HTR-8/SVneo (cell line): ENCODE results near the gene CHSY1.
"Not testable (repeated sequence)": the region's sequence is repeated elsewhere in the genome, so short reads cannot be mapped to it uniquely, and the experiment has no call there.

Experiments used
- DNase-seq: peaks from one replicate; pipeline ENCODE4 v3.0.0; 2011; ENCODE audit warnings: low spot score, mixed read lengths; ENCODE audit not compliant: insufficient read length
- FAIRE-seq: peaks from 2 replicates; lab custom pipeline; 2011; peaks lifted over from hg19 to GRCh38; lab: Jason Lieb, UNC

CHSY1 gene

GRCh38 chr15:101251830-101252820 is at the start of gene CHSY1:
Gene CHSY1 (minus strand): TSS chr15:101252048. CDS start chr15:101251456, 592 bp downstream.
- DNase-seq (peak; percentile 71), FAIRE-seq (no peak)

GRCh38 chr15:101296418-101297405 is 44.9 kb upstream of the CHSY1 start:
- DNase-seq: no peak
- no peak for FAIRE-seq

- DNase-seq (no peak), FAIRE-seq (no peak)
Measured at GRCh38 chr15:101295607-101296161, 43.8 kb upstream of the CHSY1 start.

- DNase-seq (peak; percentile 88), FAIRE-seq (peak; percentile 87)
Measured at GRCh38 chr15:101294731-101295606, 43.1 kb upstream of the CHSY1 start, which contains the start of gene SNRPA1. Gene SNRPA1 (minus strand): TSS chr15:101295248. CDS start chr15:101295178, 70 bp downstream.

GRCh38 chr15:101293122-101293521 is 41.3 kb upstream of the CHSY1 start:
- FAIRE-seq (no peak), DNase-seq (no peak)

GRCh38 chr15:101288905-101289513 is 37.2 kb upstream of the CHSY1 start:
- DNase-seq (peak; percentile 49), FAIRE-seq (no peak)

- DNase-seq, FAIRE-seq: not testable (repeated sequence)
Measured at GRCh38 chr15:101287342-101287741, 35.5 kb upstream of the CHSY1 start.

GRCh38 chr15:101286471-101287114 is 34.7 kb upstream of the CHSY1 start:
- FAIRE-seq: no peak
- no peak for DNase-seq

GRCh38 chr15:101283931-101284330 is 32.1 kb upstream of the CHSY1 start:
- DNase-seq (no peak), FAIRE-seq (no peak)

- FAIRE-seq: no peak
Measured at GRCh38 chr15:101280007-101280406, 28.2 kb upstream of the CHSY1 start.

GRCh38 chr15:101277943-101278564 is 26.2 kb upstream of the CHSY1 start:
- no peak for FAIRE-seq
- no peak for DNase-seq

More at GRCh38 chr15:101280007-101280406, 28.2 kb upstream of the CHSY1 start:
- DNase-seq: no peak

- FAIRE-seq: peak; percentile 91
- peak; percentile 86 for DNase-seq
Measured at GRCh38 chr15:101277038-101277822, 25.4 kb upstream of the CHSY1 start, which contains the start of gene SELENOS. Gene SELENOS (minus strand): TSS chr15:101277485. CDS start chr15:101277417, 68 bp downstream.

- DNase-seq (no peak), FAIRE-seq (no peak)
Measured at GRCh38 chr15:101276501-101277037, 24.7 kb upstream of the CHSY1 start.

GRCh38 chr15:101275018-101275417 is 23.2 kb upstream of the CHSY1 start:
- no peak for FAIRE-seq
- DNase-seq: no peak

- FAIRE-seq (no peak), DNase-seq (no peak)
Measured at GRCh38 chr15:101273534-101273933, 21.7 kb upstream of the CHSY1 start.

GRCh38 chr15:101272584-101272983 is 20.7 kb upstream of the CHSY1 start:
- no peak for FAIRE-seq
- no peak for DNase-seq
